GM19240 (cell line): ENCODE data around the gene SZT2.

ENCODE experiments used
- DNase-seq: peaks from one replicate; pipeline ENCODE4 v3.0.0; 2011; ENCODE audit warnings: low spot score; ENCODE audit not compliant: insufficient read length

The SZT2 gene

GRCh38 chr1:43422995-43423671 is 33.4 kb downstream of the SZT2 start:
- DNase-seq = no peak

GRCh38 chr1:43423672-43424550 is 34.2 kb downstream of the SZT2 start:
- no peak for DNase-seq

- no peak for DNase-seq
Measured at GRCh38 chr1:43425045-43425444, 35.3 kb downstream of the SZT2 start.

GRCh38 chr1:43426221-43426620 is 36.5 kb downstream of the SZT2 start:
- DNase-seq = no peak

GRCh38 chr1:43427524-43427923 is 37.8 kb downstream of the SZT2 start:
- no peak for DNase-seq

GRCh38 chr1:43427941-43428340 is 38.2 kb downstream of the SZT2 start:
- DNase-seq = no peak

GRCh38 chr1:43430831-43431230 is 41.1 kb downstream of the SZT2 start:
- DNase-seq = no peak

- DNase-seq = no peak
Measured at GRCh38 chr1:43431676-43432075, 42.0 kb downstream of the SZT2 start.

- DNase-seq = no peak
Measured at GRCh38 chr1:43432171-43432860, 42.6 kb downstream of the SZT2 start.

- DNase-seq = no peak
Measured at GRCh38 chr1:43432907-43433306, 43.2 kb downstream of the SZT2 start.

- DNase-seq = no peak
Measured at GRCh38 chr1:43434256-43434655, 44.6 kb downstream of the SZT2 start.

GRCh38 chr1:43435146-43436145 is 45.7 kb downstream of the SZT2 start:
- no peak for DNase-seq

- DNase-seq = no peak
Measured at GRCh38 chr1:43436371-43436770, 46.7 kb downstream of the SZT2 start.

GRCh38 chr1:43437031-43437973 is 47.6 kb downstream of the SZT2 start:
- no peak for DNase-seq

GRCh38 chr1:43438006-43438405 is 48.3 kb downstream of the SZT2 start:
- DNase-seq = no peak

GRCh38 chr1:43438576-43438952 is 48.9 kb downstream of the SZT2 start:
- no peak for DNase-seq

- DNase-seq = no peak
Measured at GRCh38 chr1:43438953-43439581, 49.4 kb downstream of the SZT2 start.

- no peak for DNase-seq
Measured at GRCh38 chr1:43439781-43440180, 50.1 kb downstream of the SZT2 start.

GRCh38 chr1:43440358-43440757 is 50.7 kb downstream of the SZT2 start:
- DNase-seq = no peak
